ENCODE measurements around the gene GOLM1. TPM values are rescaled to one million over a fixed set of nuclear protein-coding genes. Genes with fewer than 3 reads are reported as not detected.

Gene GOLM1
- total RNA-seq, 1 experiment from 2014 or later, result 73.4 TPM

DNA sequence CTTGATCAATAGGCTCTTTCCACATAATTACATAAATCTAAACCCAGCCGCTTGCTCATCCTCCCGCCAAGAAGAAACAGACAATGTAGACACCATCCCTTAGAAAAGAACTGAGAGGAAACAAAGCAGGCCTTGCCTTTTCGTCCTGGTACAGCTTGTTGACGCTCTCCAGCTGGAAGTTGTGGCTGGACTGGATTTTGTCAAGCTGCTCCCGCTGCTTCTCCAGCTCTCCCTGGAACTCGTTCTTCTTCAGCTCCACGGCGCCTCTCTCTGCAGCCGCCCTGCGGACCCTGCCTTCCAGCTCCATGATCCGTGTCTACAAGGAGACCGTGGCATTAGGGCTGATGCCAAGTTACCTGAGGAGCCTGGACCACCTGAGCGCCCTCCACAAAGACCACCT, 22.1 kb downstream of the GOLM1 start:
- no peak overlapping the region for H3K27ac ChIP-seq (ENCODE audit: low read length)

DNA sequence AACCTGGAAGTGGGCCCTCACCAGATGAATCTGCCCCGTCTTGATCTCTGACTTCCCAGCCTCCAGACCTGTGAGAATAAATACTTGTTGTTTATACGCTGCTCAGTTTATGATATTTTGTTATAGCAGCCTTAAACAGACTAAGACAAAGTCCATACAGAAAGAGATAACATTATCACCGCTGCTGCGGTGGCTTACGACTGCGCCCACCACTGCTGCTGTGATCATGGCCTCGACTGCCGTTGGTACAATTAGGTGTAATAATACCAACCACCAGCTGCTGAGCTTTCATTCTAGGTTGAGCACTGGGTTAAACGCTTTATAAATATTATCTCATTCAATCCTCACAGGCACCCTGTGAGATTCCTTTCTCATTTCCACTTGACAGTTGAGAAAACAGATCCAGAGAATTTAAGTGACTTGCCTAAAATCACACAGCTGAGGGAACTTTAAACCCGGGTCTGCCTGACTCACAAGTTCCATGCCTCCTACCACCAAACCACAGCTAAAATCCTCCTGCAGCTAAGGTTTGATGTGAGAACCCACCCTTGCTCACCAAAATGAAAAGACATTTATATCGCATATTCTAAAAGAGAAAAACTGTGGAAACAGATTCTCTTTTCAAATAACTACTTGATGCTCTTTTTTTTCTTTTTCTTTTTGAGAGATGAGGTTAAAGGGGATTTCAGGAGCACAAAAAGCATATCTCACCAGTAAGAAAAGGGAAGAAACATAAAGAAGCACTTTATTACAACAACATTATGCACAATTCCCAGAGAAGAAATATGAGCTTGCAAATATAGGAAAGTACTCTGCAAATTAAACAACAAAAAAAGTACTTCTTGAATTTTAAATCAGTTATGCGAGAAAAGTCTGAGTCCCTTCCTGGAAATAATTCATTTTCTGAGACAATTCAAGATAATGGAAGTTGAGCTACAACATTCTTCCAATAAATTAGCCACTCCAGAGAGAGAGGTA, 23.9 kb downstream of the GOLM1 start:
- CTCF ChIA-PET, result no interaction called here

More for the DNA sequence above, 22.1 kb downstream of the GOLM1 start:
- Histone ChIP-seq H3K4me3 (ENCODE audit: low read depth in 2 of 2, low read length in 2 of 2) (no peak overlapping the region), H3K9me3 (ENCODE audit: control insufficient read depth, insufficient read depth, low read depth, low read length) (no peaks in the 10 kb centered on the region), H3K27me3 (ENCODE audit: control insufficient read depth, insufficient read depth, low read length) (no peaks in the 10 kb centered on the region), H3K36me3 (ENCODE audit: control insufficient read depth, insufficient read depth, low read length) (no peaks in the 10 kb centered on the region), H3K4me1 (ENCODE audit: control insufficient read depth, insufficient read depth, low read length) (peaks cover 14% of the 10 kb centered on the region)
- ChIA-PET CTCF (no interaction called here), POLR2A (no interaction called here)
- no TSS peak for BruUV-seq (replicated peaks)
- intact Hi-C loops (cut with micrococcal nuclease; ENCODE audit: unreplicated experiment), result no loop called here
- DNase-seq (ENCODE audit: low read depth, low spot score) (no peak), ATAC-seq (no peak)
- in situ Hi-C loops (cut with HindIII; ENCODE audit: low pct_unique_long_range_greater_than_20kb, low sequenced_read_pairs), result no loop called here
- TF ChIP-seq SIN3A (IDR thresholded peaks at IDR 0.05; ENCODE audit: borderline replicate concordance, insufficient read depth, low read depth, low read length), result no peak
- TF ChIP-seq, protein P1, sequence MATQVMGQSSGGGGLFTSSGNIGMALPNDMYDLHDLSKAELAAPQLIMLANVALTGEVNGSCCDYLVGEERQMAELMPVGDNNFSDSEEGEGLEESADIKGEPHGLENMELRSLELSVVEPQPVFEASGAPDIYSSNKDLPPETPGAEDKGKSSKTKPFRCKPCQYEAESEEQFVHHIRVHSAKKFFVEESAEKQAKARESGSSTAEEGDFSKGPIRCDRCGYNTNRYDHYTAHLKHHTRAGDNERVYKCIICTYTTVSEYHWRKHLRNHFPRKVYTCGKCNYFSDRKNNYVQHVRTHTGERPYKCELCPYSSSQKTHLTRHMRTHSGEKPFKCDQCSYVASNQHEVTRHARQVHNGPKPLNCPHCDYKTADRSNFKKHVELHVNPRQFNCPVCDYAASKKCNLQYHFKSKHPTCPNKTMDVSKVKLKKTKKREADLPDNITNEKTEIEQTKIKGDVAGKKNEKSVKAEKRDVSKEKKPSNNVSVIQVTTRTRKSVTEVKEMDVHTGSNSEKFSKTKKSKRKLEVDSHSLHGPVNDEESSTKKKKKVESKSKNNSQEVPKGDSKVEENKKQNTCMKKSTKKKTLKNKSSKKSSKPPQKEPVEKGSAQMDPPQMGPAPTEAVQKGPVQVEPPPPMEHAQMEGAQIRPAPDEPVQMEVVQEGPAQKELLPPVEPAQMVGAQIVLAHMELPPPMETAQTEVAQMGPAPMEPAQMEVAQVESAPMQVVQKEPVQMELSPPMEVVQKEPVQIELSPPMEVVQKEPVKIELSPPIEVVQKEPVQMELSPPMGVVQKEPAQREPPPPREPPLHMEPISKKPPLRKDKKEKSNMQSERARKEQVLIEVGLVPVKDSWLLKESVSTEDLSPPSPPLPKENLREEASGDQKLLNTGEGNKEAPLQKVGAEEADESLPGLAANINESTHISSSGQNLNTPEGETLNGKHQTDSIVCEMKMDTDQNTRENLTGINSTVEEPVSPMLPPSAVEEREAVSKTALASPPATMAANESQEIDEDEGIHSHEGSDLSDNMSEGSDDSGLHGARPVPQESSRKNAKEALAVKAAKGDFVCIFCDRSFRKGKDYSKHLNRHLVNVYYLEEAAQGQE (IDR thresholded peaks at IDR 0.05; ENCODE audit: insufficient read depth in 1 of 2, low read depth in 2 of 2, low read length in 1 of 2), result no peak
- TF ChIP-seq, protein P2, sequence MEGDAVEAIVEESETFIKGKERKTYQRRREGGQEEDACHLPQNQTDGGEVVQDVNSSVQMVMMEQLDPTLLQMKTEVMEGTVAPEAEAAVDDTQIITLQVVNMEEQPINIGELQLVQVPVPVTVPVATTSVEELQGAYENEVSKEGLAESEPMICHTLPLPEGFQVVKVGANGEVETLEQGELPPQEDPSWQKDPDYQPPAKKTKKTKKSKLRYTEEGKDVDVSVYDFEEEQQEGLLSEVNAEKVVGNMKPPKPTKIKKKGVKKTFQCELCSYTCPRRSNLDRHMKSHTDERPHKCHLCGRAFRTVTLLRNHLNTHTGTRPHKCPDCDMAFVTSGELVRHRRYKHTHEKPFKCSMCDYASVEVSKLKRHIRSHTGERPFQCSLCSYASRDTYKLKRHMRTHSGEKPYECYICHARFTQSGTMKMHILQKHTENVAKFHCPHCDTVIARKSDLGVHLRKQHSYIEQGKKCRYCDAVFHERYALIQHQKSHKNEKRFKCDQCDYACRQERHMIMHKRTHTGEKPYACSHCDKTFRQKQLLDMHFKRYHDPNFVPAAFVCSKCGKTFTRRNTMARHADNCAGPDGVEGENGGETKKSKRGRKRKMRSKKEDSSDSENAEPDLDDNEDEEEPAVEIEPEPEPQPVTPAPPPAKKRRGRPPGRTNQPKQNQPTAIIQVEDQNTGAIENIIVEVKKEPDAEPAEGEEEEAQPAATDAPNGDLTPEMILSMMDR (IDR thresholded peaks at IDR 0.05), result no peak
- TF ChIP-seq POLR2AphosphoS5 (IDR thresholded peaks at IDR 0.05; ENCODE audit: low read depth, low read length), result no peak
- no peak for TF ChIP-seq TCF7L2 (IDR thresholded peaks at IDR 0.05; ENCODE audit: low read depth, low read length)

More for the DNA sequence above, 23.9 kb downstream of the GOLM1 start:
- no peaks in the 10 kb centered on the region for H3K36me3 ChIP-seq (ENCODE audit: control insufficient read depth, insufficient read depth, low read length)
- in situ Hi-C loops (cut with HindIII; ENCODE audit: low pct_unique_long_range_greater_than_20kb, low sequenced_read_pairs), result no loop called here
- H3K9me3 ChIP-seq (ENCODE audit: control insufficient read depth, insufficient read depth, low read depth, low read length), result no peaks in the 10 kb centered on the region
- no peak overlapping the region for H3K4me3 ChIP-seq (ENCODE audit: low read depth in 2 of 2, low read length in 2 of 2)
- ATAC-seq (no peak), DNase-seq (ENCODE audit: low read depth, low spot score) (no peak)
- H3K4me1 ChIP-seq (ENCODE audit: control insufficient read depth, insufficient read depth, low read length), result peaks cover 12% of the 10 kb centered on the region
- H3K27ac ChIP-seq (ENCODE audit: low read length), result no peak overlapping the region
- POLR2A ChIA-PET, result no interaction called here
- TF ChIP-seq, protein P2 (IDR thresholded peaks at IDR 0.05), result no peak
- TF ChIP-seq, protein P1 (IDR thresholded peaks at IDR 0.05; ENCODE audit: insufficient read depth in 1 of 2, low read depth in 2 of 2, low read length in 1 of 2), result no peak
- no peak for TF ChIP-seq SIN3A (IDR thresholded peaks at IDR 0.05; ENCODE audit: borderline replicate concordance, insufficient read depth, low read depth, low read length)
- no peak for TF ChIP-seq POLR2AphosphoS5 (IDR thresholded peaks at IDR 0.05; ENCODE audit: low read depth, low read length)
- TF ChIP-seq TCF7L2 (IDR thresholded peaks at IDR 0.05; ENCODE audit: low read depth, low read length), result no peak
- BruUV-seq (replicated peaks), result TSS peak; percentile 30
- intact Hi-C loops (cut with micrococcal nuclease; ENCODE audit: unreplicated experiment), result no loop called here
- H3K27me3 ChIP-seq (ENCODE audit: control insufficient read depth, insufficient read depth, low read length), result no peaks in the 10 kb centered on the region
